Measurements from ENCODE around the gene NRXN3. TPM values are rescaled to one million over a fixed set of nuclear protein-coding genes. Genes with fewer than 3 reads are reported as not detected.
A peak's percentile ranks its signal among the peaks of the same experiment; 100 is the strongest.

Gene NRXN3
- total and polyA plus RNA-seq, 8 donors, result 0.53 to 2.5 (median 1.5) TPM

- no peak for DNase-seq
- no peak for FAIRE-seq
- Histone ChIP-seq H3K36me3 (no peaks in the 10 kb centered on the region), H3K4me1 (peaks cover 4 to 22% (median 10%) of the 10 kb centered on the region in 3 donors), H3K9me3 (no peaks in the 10 kb centered on the region), H3K4me3 (no peak overlapping the region), H3K27ac (no peak overlapping the region), H3K27me3 (no peaks in the 10 kb centered on the region)
- 3 to 6% methylated on average over 2 of the region's 2 CpGs for WGBS, 2 donors
- peak; percentile 66 to 87 (median 77) for ATAC-seq
- TF ChIP-seq CTCF (IDR thresholded peaks at IDR 0.05), result no peak
- intact Hi-C loops (cut with DNase I), result no loop called here
These were observed 1250.6 kb downstream of the NRXN3 start for GRCh38 chr14:79420725-79421124.

GRCh38 chr14:79421811-79422210, 1251.6 kb downstream of the NRXN3 start:
- no peaks in the 10 kb centered on the region for H3K36me3 ChIP-seq
- no peak for TF ChIP-seq CTCF (IDR thresholded peaks at IDR 0.05)
- no peak for DNase-seq
- no peaks in the 10 kb centered on the region for H3K27me3 ChIP-seq
- no peak for ATAC-seq
- intact Hi-C loops (cut with DNase I), result no loop called here
- no peak for FAIRE-seq
- peaks cover 12 to 27% (median 14%) of the 10 kb centered on the region in 3 donors for H3K4me1 ChIP-seq
- 91 to 93% methylated on average over 1 of the region's 1 CpG for WGBS, 2 donors
- no peak overlapping the region for H3K4me3 ChIP-seq
- H3K27ac ChIP-seq, result no peak overlapping the region
- no peaks in the 10 kb centered on the region for H3K9me3 ChIP-seq

GRCh38 chr14:79424462-79424861, 1254.3 kb downstream of the NRXN3 start:
- no peak for DNase-seq
- H3K9me3 ChIP-seq, result no peaks in the 10 kb centered on the region
- H3K27me3 ChIP-seq, result no peaks in the 10 kb centered on the region
- intact Hi-C loops (cut with DNase I), result no loop called here
- ATAC-seq, result no peak
- WGBS, 2 donors, result 92 to 96% methylated on average over 1 of the region's 1 CpG
- H3K4me3 ChIP-seq, result no peak overlapping the region
- H3K4me1 ChIP-seq, result peaks cover 12 to 25% (median 15%) of the 10 kb centered on the region in 3 donors
- no peaks in the 10 kb centered on the region for H3K36me3 ChIP-seq
- H3K27ac ChIP-seq, result no peak overlapping the region
- TF ChIP-seq CTCF (IDR thresholded peaks at IDR 0.05), result no peak
- no peak for FAIRE-seq

- H3K4me1 ChIP-seq, result peaks cover 5 to 8% (median 7%) of the 10 kb centered on the region in 3 donors
- H3K27ac ChIP-seq, result no peak overlapping the region
- no peaks in the 10 kb centered on the region for H3K27me3 ChIP-seq
- H3K9me3 ChIP-seq, result no peaks in the 10 kb centered on the region
- H3K4me3 ChIP-seq, result no peak overlapping the region
- peak; percentile 74 to 91 (median 81) for ATAC-seq
- no peak for DNase-seq
- no peaks in the 10 kb centered on the region for H3K36me3 ChIP-seq
- FAIRE-seq, result no peak
- intact Hi-C loops (cut with DNase I), result no loop called here
- 32 to 37% methylated on average over 4 of the region's 4 CpGs for WGBS, 2 donors
- no peak for TF ChIP-seq CTCF (IDR thresholded peaks at IDR 0.05)
These were observed 1256.1 kb downstream of the NRXN3 start for GRCh38 chr14:79426103-79426755.

- ATAC-seq (no peak), FAIRE-seq (no peak), DNase-seq (no peak)
- Histone ChIP-seq H3K36me3 (no peaks in the 10 kb centered on the region), H3K4me3 (no peak overlapping the region), H3K27me3 (no peaks in the 10 kb centered on the region), H3K4me1 (peaks cover 0 to 4% (median 3%) of the 10 kb centered on the region in 3 donors), H3K9me3 (no peaks in the 10 kb centered on the region), H3K27ac (no peak overlapping the region)
- no peak for TF ChIP-seq CTCF (IDR thresholded peaks at IDR 0.05)
- WGBS, 2 donors, result 93 to 96% methylated on average over 3 of the region's 3 CpGs
- intact Hi-C loops (cut with DNase I), result no loop called here
These were observed 1262.5 kb downstream of the NRXN3 start for GRCh38 chr14:79432640-79433039.

All from pancreas (tissue), 10 donors.